ENCODE results near the gene SLC17A9.

The SLC17A9 gene

DNA sequence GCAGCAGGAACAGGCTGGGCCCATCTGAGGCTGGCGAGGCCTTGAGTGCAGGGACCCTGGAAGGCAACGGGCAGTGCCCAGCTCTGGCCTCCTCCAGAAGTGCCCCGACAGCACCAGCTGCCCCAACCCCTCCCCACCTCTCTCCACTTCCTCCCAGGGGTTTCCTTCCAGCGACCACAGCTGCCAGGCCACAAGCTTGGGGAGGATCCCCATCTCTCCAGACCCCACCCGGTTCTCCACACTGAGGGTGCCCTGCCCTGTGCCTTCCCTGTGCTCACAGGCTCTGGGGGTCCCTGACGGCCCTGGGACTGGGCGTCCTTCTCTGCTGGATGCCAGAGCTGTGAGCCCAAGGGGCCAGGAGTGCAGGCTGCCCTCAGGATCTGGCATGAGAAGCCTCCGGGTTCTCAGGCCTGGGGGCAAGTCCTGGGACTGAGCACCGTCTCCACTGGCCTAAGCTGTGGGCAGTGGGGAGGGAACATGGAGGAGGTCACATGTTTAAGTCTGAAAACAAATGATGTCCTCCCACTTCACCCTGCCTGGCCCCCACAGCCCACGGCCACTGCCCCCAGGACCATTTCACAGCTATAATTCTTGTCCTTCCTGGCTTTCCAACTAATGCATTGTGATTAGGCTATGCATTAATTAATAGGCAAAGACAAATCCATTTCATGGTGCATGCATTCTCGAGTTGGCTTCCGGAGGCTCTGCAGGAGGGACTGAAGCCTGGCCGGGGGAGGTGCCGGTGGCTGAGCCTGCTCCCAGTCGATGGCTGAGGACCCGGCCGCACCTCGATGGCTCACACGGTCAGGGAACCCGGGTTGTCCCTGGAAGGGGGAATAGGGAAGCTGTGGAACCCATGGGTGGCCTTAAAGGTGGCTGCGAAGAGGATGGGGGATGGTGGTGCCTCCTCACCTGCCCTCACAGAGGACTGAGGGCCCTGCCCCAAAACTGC is 29.9 kb downstream of the SLC17A9 start:
- peak; percentile 58 for DNase-seq (ENCODE audit: low read depth)

DNA sequence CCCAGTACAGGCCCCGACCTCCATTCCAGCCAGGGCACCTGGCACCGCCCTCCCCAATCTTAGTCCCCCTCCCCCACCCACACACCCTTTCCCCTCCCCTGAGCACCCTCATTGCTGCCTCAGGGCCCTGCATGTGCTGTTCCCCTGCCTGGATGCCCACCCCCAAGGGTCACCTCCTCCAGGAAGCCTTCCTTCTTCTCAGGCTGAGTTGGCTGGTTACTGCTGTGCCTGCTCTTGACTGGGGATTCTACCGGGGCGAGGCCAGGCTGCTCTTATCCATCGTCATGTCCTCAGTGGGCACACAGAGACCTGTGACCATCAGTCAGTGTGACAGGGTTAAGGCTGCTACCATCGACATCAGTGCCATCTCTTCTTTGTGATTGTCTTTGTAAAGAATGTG is 30.7 kb downstream of the SLC17A9 start:
- no peak for DNase-seq (ENCODE audit: low read depth)

DNA sequence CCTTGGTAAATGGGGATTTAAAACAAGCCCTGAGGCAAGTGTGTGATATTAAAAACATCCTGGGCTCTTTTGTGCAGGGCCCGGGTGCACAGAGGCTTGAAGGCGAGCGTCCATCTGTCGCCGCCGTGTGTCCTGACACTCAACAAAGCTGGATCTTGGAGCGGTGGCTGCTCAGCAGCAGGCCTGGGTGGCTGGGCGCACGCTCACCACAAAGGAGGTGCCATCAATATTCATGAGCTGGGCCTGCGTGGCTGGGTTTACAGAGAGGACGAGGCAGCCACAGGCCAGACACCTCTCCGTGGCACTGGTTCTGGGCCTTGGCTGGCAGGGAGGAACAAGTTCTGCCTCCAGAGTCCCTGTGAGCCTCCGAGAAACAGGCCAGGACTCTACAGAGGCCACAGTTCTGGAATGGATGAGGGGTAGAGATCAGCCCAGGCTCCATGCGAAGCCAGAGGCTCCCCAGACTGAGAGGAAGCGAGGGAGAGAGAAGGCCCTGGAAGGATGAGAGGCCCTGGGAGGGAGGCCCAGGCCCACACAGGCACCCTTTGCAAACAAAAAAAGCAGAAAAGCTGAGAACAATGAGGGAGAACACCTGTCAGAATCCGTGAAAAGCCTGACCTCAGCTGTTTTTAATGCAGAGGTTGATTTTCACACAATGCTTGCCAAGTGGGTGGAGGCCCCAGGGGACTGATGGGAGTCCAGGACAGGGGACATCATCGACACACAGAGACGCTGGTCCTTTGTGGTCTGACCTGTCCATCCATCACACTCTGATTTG is 32.3 kb downstream of the SLC17A9 start:
- DNase-seq (ENCODE audit: low read depth): no peak

GRCh38 chr20:62985444-62985778 is 32.9 kb downstream of the SLC17A9 start:
- DNase-seq (ENCODE audit: low read depth): no peak

- DNase-seq (ENCODE audit: low read depth): no peak
These were observed 33.8 kb downstream of the SLC17A9 start for GRCh38 chr20:62986257-62986800.

DNA sequence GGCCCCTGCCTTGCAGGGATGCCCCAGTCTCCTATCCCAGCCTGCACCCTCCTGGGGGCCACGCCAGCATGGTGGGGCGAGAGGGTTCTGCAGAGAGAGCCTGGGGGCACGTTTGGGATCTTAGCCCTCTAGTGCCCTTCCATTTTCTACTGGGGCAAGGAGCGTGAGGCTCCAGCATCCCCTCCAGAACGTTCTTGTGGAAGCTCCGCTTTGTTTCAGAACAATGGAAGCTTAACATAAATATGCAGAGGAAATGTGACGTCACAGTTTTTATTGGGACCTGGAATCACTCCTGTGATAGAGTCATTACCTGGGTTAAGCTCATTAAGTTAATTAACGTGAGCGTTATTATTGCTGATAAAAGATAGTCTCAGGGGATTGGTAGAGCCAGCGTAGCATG is 34.6 kb downstream of the SLC17A9 start:
- DNase-seq (ENCODE audit: low read depth): no peak

- DNase-seq (ENCODE audit: low read depth): no peak
These were observed 36.7 kb downstream of the SLC17A9 start for GRCh38 chr20:62989201-62989601.

GRCh38 chr20:62990306-62990825 is 37.9 kb downstream of the SLC17A9 start:
- no peak for DNase-seq (ENCODE audit: low read depth)

GRCh38 chr20:62991196-62991807 is 38.8 kb downstream of the SLC17A9 start:
- no peak for DNase-seq (ENCODE audit: low read depth)

- DNase-seq (ENCODE audit: low read depth): no peak
These were observed 39.4 kb downstream of the SLC17A9 start for GRCh38 chr20:62991863-62992262.

DNA sequence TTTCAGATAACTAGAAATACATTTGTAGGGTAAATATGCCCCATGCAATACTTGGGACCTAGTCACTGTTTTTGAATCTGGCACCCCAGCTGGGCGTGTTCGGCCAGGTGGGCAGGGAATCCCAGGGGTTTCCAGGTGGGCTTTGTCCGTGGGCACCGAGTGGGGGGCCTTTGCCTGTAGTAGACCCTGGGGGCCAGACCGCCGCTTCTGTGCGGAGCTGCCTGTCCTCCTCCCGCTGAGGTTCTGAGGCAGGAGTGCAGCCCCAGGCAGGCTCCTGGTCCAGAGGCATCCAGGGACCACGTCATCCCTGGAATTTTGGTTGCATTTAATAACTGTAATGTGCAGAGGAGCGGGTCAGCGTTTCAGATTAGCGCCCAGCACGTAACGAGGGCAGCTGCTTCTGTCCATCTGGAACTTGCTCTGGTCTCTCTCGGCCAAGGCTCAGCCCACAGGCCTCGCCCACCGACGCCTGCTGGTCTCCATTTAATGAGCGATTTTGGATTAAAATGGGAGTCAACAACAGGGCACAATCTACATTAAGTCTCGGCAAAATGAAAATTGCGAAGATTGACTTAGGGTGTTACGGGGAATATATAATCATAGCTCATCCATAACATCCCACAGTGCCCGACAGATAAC is 41.5 kb downstream of the SLC17A9 start:
- no peak for DNase-seq (ENCODE audit: low read depth)

- DNase-seq (ENCODE audit: low read depth): no peak
These were observed 42.4 kb downstream of the SLC17A9 start for GRCh38 chr20:62994869-62995281.

DNA sequence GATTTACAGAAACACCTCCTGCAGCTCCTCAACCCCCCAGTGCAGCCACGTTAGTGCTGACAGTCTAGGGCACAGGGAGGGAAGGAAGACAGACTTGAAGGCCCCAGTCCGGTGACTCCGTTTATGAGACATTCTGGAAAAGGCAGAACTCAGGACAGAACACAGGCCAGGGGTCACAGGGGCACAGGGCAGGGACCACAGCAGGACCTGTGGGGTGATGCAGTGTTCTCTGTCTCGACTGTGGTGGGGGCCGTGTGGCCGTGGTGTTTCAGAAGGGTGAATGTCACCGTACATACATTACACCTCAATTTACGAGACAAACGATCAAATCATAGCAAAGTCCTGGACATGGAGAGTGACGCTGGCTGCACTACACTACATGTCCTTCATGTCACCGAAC is 43.0 kb downstream of the SLC17A9 start:
- DNase-seq (ENCODE audit: low read depth): no peak

DNA sequence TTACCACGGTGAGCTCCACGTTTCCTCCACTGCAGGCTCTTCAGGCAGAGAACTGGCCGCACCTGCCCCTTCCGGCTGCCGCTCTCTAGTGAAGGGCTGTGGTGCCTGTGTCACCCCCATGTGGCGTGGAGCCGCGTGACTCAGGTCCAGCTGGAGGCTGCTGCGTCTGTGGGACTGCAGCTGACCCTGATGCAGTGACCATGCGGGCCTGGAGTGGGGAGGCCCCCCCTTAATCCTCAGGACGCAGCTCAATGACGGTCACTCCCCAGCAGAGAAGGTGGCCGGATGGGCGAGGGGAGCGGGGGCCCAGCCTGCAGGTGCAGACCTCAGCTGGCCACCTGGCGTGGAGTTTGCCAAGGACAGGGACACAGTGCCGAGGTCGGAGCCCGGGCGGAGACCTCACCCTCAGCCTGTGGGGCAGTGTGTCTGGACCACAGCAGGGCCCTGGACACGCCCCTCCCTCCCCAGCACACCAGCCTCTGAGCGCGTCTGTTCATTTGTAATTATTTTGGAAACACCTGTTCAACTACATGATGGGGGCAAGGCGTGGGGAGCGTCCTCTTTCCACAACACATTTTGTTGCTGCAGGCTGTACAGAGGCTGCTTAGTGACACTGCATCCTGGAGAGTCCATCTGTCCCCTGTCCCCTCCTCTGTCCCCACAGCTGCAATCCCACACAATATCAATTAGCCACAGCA is 43.5 kb downstream of the SLC17A9 start:
- no peak for DNase-seq (ENCODE audit: low read depth)

- no peak for DNase-seq (ENCODE audit: low read depth)
These were observed 44.1 kb downstream of the SLC17A9 start for GRCh38 chr20:62996596-62996982.

GRCh38 chr20:62997417-62998035 is 45.0 kb downstream of the SLC17A9 start:
- DNase-seq (ENCODE audit: low read depth): no peak

DNA sequence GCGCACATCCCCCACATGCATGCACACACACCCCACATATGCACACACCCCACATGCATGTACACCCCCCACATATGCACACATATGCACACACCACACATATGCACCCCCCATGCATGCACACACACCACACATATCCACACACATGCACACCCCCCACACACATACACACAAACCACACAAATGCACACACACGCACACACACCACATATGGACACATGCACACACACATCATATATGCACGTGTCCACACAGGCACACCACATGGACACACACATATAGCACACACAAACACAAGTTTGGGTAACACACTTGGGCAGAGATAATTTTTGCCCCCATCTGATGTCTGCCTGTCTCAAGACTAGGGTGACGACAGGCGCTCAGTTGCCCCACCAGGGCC is 45.9 kb downstream of the SLC17A9 start:
- DNase-seq (ENCODE audit: low read depth): no peak

DNA sequence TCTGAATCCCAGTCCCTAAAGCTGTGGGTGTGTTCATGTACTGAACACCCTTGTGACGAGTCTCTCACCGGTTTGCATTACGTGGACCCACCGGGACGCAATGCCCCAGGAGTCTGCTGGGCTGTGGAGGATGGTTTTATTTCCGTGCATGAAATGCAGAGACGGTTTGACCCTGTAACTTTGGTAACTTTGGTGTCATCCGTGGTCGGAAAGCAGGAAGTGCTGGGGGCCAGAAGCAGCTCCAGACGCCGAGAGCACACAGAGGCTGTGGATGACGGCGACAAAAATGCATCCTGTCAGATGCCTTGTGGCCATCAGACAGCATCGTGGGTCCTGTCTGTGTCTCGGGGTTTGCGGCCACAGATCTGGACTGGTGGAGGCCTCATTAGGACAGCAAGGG is 47.1 kb downstream of the SLC17A9 start:
- no peak for DNase-seq (ENCODE audit: low read depth)

GRCh38 chr20:63000036-63000435 is 47.5 kb downstream of the SLC17A9 start:
- DNase-seq (ENCODE audit: low read depth): no peak

- no peak for DNase-seq (ENCODE audit: low read depth)
These were observed 48.4 kb downstream of the SLC17A9 start for GRCh38 chr20:63000958-63001357.

GRCh38 chr20:63002511-63002910 is 50.0 kb downstream of the SLC17A9 start:
- DNase-seq (ENCODE audit: low read depth): no peak

Data from CMK (cell line).